OCI-LY7 (cell line): Measurements from ENCODE around the gene FOXN4. TPM values are rescaled to one million over a fixed set of nuclear protein-coding genes. Genes with fewer than 3 reads are reported as not detected.

Experiments used
- BruUV-seq: library from RNA; stranded (reverse); fragments of 400-500 nt; replicated peaks from 2 replicates; lab custom pipeline; 2021; lab: Mats Ljungman, UMichigan
- CTCF ChIA-PET: fragments of 300-600 bp; sonication (Branson Sonifier 250); formaldehyde crosslinking; loops from one replicate; lab custom pipeline; 2022; ENCODE audit warnings: antibody characterized with exemption; ENCODE audit not compliant: unreplicated experiment; lab: Charles Lee
- POLR2A ChIA-PET: fragments of 300-600 bp; sonication (Branson Sonifier 250); formaldehyde crosslinking; loops from one replicate; lab custom pipeline; 2022; ENCODE audit warnings: antibody characterized with exemption; lab: Charles Lee
- DNase-seq: peaks from one replicate; pipeline ENCODE4 v3.0.0-alpha.2; 2015; ENCODE audit warnings: low spot score
- H2AFZ ChIP-seq: fragments of 200-600 bp; sonication (generic), shearing (Covaris generic); 2 replicates; pipeline ENCODE4 v1.6.1; 2014; ENCODE audit warnings: mild to moderate bottlenecking, antibody characterized with exemption, low read length, moderate library complexity
- H3K27ac ChIP-seq: fragments of 200-600 bp; sonication (generic); 2 replicates; pipeline ENCODE4 v1.5.1; 2014; ENCODE audit warnings: mixed run types, low read depth, mild to moderate bottlenecking, moderate library complexity, low read length, inconsistent platforms; ENCODE audit not compliant: poor library complexity, severe bottlenecking
- H3K36me3 ChIP-seq: fragments of 200-600 bp; sonication (generic); 2 replicates; pipeline ENCODE4 v1.6.1; 2014; ENCODE audit warnings: mild to moderate bottlenecking, antibody characterized with exemption, low read length, moderate library complexity, mixed read lengths; ENCODE audit not compliant: insufficient read depth
- H3K4me1 ChIP-seq: fragments of 200-600 bp; sonication (generic); 2 replicates; pipeline ENCODE4 v1.5.1; 2014; ENCODE audit warnings: mild to moderate bottlenecking, low read length; ENCODE audit not compliant: insufficient read depth, poor library complexity, severe bottlenecking
- H3K4me2 ChIP-seq: fragments of 200-600 bp; sonication (generic); 2 replicates; pipeline ENCODE4 v1.6.1; 2014; ENCODE audit warnings: mild to moderate bottlenecking, low read length
- H3K4me3 ChIP-seq: fragments of 200-600 bp; sonication (generic); 2 replicates; pipeline ENCODE4 v1.5.1; 2014; ENCODE audit warnings: mild to moderate bottlenecking, low read depth, low read length; ENCODE audit not compliant: poor library complexity, severe bottlenecking
- H3K79me2 ChIP-seq: fragments of 200-600 bp; sonication (generic); 2 replicates; pipeline ENCODE4 v1.6.1; 2016; ENCODE audit warnings: low read depth, mild to moderate bottlenecking, low read length, moderate library complexity, mixed read lengths; ENCODE audit not compliant: insufficient read depth
- H3K9me2 ChIP-seq: fragments of 200-600 bp; sonication (generic); 2 replicates; pipeline ENCODE4 v1.6.1; 2016; ENCODE audit warnings: mild to moderate bottlenecking, low read length, mixed read lengths; ENCODE audit not compliant: insufficient read depth
- H3K9me3 ChIP-seq: fragments of 200-600 bp; sonication (generic); 2 replicates; pipeline ENCODE4 v1.6.1; 2014; ENCODE audit warnings: mild to moderate bottlenecking, mixed run types, low read length, mixed read lengths
- H4K20me1 ChIP-seq: fragments of 200-600 bp; sonication (generic); 2 replicates; pipeline ENCODE4 v1.6.1; 2014; ENCODE audit warnings: mild to moderate bottlenecking, antibody characterized with exemption, low read length, moderate library complexity, mixed read lengths; ENCODE audit not compliant: insufficient read depth
- CTCF ChIP-seq: fragments of 200-600 bp; sonication (generic); conservative IDR thresholded peaks from 2 replicates; pipeline ENCODE4 v1.5.1; 2014; ENCODE audit warnings: mild to moderate bottlenecking, antibody characterized with exemption, low read length, moderate library complexity, mixed read lengths
- EZH2phosphoT487 ChIP-seq: fragments of 200-600 bp; sonication (generic); IDR thresholded peaks from 2 replicates; pipeline ENCODE4 v1.6.1; 2018; ENCODE audit warnings: low read depth, borderline replicate concordance, mild to moderate bottlenecking, mixed run types, antibody characterized with exemption, low read length, moderate library complexity, mixed read lengths
- intact Hi-C: fragments of 100-400 bp; cut with micrococcal nuclease; formaldehyde crosslinking; loops from one replicate; pipeline ENCODE4 v1.10.0; 2022; ENCODE audit not compliant: unreplicated experiment
- total RNA-seq, 2 experiments: library from RNA; depleted of rRNA in 1 of 2; stranded (reverse); fragments of >200 nt in 1 of 2; shearing (Covaris generic) in 1 of 2; gene quantifications; 2 replicates each; pipeline ENCODE4 v1.2.3, GENCODE V29; 2014 to 2022

The FOXN4 gene
- total RNA-seq, 2 experiments from 2014 or later = 2.7 to 4.5 TPM

GRCh38 chr12:109343677-109344076 is 34.6 kb upstream of the FOXN4 start:
- DNase-seq = no peak
- intact Hi-C loops = no loop called here
- Histone ChIP-seq H3K4me1 (no peaks in the 10 kb centered on the region), H3K36me3 (no peaks in the 10 kb centered on the region), H3K27ac (no peak overlapping the region), H2AFZ (no peak overlapping the region), H3K4me2 (no peak overlapping the region), H3K79me2 (no peaks in the 10 kb centered on the region), H3K4me3 (no peak overlapping the region), H3K9me3 (no peaks in the 10 kb centered on the region), H3K9me2 (no peaks in the 10 kb centered on the region; the same call in 1 of the 2 replicates), H4K20me1 (no peaks in the 10 kb centered on the region)
- no TSS peak for BruUV-seq
- no peak for TF ChIP-seq CTCF
- no peak for TF ChIP-seq EZH2phosphoT487
- ChIA-PET POLR2A (no interaction called here), CTCF (no interaction called here)

GRCh38 chr12:109336593-109336992 is 27.5 kb upstream of the FOXN4 start:
- no peaks in the 10 kb centered on the region for H3K9me3 ChIP-seq
- no peaks in the 10 kb centered on the region for H3K36me3 ChIP-seq
- ChIA-PET CTCF (no interaction called here), POLR2A (interaction anchor here (0.7 kb wide), 1 partner anchor 17 kb away, joined by 3 read pairs; no protein-coding TSS in a partner anchor)
- no peaks in the 10 kb centered on the region for H3K9me2 ChIP-seq
- H3K4me3 ChIP-seq = no peak overlapping the region
- H2AFZ ChIP-seq = no peak overlapping the region
- no peak overlapping the region for H3K4me2 ChIP-seq
- no peak for TF ChIP-seq CTCF
- no peak for TF ChIP-seq EZH2phosphoT487
- no peaks in the 10 kb centered on the region for H4K20me1 ChIP-seq
- no peaks in the 10 kb centered on the region for H3K4me1 ChIP-seq
- DNase-seq = no peak
- no peaks in the 10 kb centered on the region for H3K79me2 ChIP-seq
- H3K27ac ChIP-seq = no peak overlapping the region
- intact Hi-C loops = no loop called here
- no TSS peak for BruUV-seq

DNA sequence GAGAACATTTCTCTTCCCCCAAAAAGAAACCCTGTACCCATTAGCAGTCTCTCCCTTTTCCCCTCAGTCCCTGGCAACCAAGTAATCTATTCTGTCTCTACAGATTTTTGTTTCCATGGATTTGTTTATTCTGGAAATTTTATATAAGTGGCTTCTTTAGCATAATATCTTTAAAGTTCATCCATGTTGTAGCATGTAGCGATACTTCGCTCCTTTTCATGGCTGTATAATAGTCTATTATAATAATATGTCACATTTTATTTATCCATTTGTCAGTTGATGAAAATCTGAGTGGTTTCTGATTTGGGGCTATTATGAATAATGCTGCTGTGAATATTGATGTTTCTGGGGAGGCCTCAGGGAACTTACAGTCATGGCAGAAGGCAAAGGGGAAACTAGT is 25.8 kb upstream of the FOXN4 start:
- Histone ChIP-seq H3K9me3 (no peaks in the 10 kb centered on the region), H4K20me1 (no peaks in the 10 kb centered on the region), H2AFZ (no peak overlapping the region), H3K27ac (no peak overlapping the region), H3K36me3 (no peaks in the 10 kb centered on the region), H3K9me2 (no peaks in the 10 kb centered on the region), H3K79me2 (no peaks in the 10 kb centered on the region), H3K4me3 (no peak overlapping the region), H3K4me1 (no peaks in the 10 kb centered on the region), H3K4me2 (no peak overlapping the region)
- intact Hi-C loops = no loop called here
- POLR2A ChIA-PET = no interaction called here
- CTCF ChIA-PET = no interaction called here
- TF ChIP-seq EZH2phosphoT487 (no peak), CTCF (no peak)
- BruUV-seq = no TSS peak
- no peak for DNase-seq
